Measurements from ENCODE around the gene PPP1R3E. TPM values are rescaled to one million over a fixed set of nuclear protein-coding genes. Genes with fewer than 3 reads are reported as not detected.
A peak's percentile ranks its signal among the peaks of the same experiment; 100 is the strongest.

Gene PPP1R3E
- total and polyA plus RNA-seq, 2 of the 13 experiments (the other 11 are each of a cell fraction or from before 2014, with no cell fraction given) = 16.5 to 26.5 TPM

- TF ChIP-seq ZNF710 (CRISPR knock-in tag; IDR thresholded peaks at IDR 0.05; ENCODE audit: borderline replicate concordance) = no peak
- no peak; the same call in 1 of the 2 replicates for TF ChIP-seq MYNN (CRISPR knock-in tag; IDR thresholded peaks at IDR 0.05; ENCODE audit: low read depth)
- TF ChIP-seq ZNF770 (CRISPR knock-in tag; IDR thresholded peaks at IDR 0.05) = no peak
- TF ChIP-seq THAP7 (CRISPR knock-in tag; IDR thresholded peaks at IDR 0.05) = no peak
- no peak for TF ChIP-seq HNRNPK (IDR thresholded peaks at IDR 0.05; ENCODE audit: low read depth, low read length, poor library complexity, severe bottlenecking)
- no peak; the same call in 1 of the 2 replicates for TF ChIP-seq ZNF354B (CRISPR knock-in tag; IDR thresholded peaks at IDR 0.05)
- TF ChIP-seq DRAP1 (CRISPR knock-in tag; IDR thresholded peaks at IDR 0.05) = no peak
- TF ChIP-seq ZNF10 (CRISPR knock-in tag; IDR thresholded peaks at IDR 0.05; ENCODE audit: borderline replicate concordance, low read depth) = no peak
- TF ChIP-seq SOX5 (CRISPR knock-in tag; IDR thresholded peaks at IDR 0.05; ENCODE audit: borderline replicate concordance) = no peak
- peak; percentile 99 for TF ChIP-seq RBM22 (optimal IDR thresholded peaks at IDR 0.05; ENCODE audit: low read length)
- no peak for TF ChIP-seq IKZF4 (CRISPR knock-in tag; IDR thresholded peaks at IDR 0.05; ENCODE audit: borderline replicate concordance, low read depth, not compliant biosample characterization)
- no peak for TF ChIP-seq ZNF841 (CRISPR knock-in tag; IDR thresholded peaks at IDR 0.05; ENCODE audit: borderline replicate concordance)
- no peak for TF ChIP-seq ZNF552 (CRISPR knock-in tag; IDR thresholded peaks at IDR 0.05; ENCODE audit: borderline replicate concordance)
- no peak; the same call in 1 of the 2 replicates for TF ChIP-seq RARG (CRISPR knock-in tag; IDR thresholded peaks at IDR 0.05; ENCODE audit: low read depth)
- no peak for TF ChIP-seq ZNF207 (IDR thresholded peaks at IDR 0.05; ENCODE audit: borderline replicate concordance)
- TF ChIP-seq CREM (IDR thresholded peaks at IDR 0.05) = no peak
- no peak for TF ChIP-seq CREM (CRISPR knock-in tag; IDR thresholded peaks at IDR 0.05)
- peak; percentile 25; the same call in 1 of the 2 replicates for TF ChIP-seq FOXJ3 (CRISPR knock-in tag; IDR thresholded peaks at IDR 0.05; ENCODE audit: borderline replicate concordance)
- no peak; the same call in 1 of the 2 replicates for TF ChIP-seq THAP11 (CRISPR knock-in tag; IDR thresholded peaks at IDR 0.05)
Observed at GRCh38 chr14:23326491-23327332, 24.1 kb upstream of the PPP1R3E start (continued).
